ENCODE measurements around the gene B4GALT2. TPM values are rescaled to one million over a fixed set of nuclear protein-coding genes. Genes with fewer than 3 reads are reported as not detected.

B4GALT2 gene
- total and polyA plus RNA-seq, 9 of the 15 experiments (the other 6 are each of a cell fraction or from before 2014, with no cell fraction given) = 1.3 to 86.8 (median 43.8) TPM

DNA sequence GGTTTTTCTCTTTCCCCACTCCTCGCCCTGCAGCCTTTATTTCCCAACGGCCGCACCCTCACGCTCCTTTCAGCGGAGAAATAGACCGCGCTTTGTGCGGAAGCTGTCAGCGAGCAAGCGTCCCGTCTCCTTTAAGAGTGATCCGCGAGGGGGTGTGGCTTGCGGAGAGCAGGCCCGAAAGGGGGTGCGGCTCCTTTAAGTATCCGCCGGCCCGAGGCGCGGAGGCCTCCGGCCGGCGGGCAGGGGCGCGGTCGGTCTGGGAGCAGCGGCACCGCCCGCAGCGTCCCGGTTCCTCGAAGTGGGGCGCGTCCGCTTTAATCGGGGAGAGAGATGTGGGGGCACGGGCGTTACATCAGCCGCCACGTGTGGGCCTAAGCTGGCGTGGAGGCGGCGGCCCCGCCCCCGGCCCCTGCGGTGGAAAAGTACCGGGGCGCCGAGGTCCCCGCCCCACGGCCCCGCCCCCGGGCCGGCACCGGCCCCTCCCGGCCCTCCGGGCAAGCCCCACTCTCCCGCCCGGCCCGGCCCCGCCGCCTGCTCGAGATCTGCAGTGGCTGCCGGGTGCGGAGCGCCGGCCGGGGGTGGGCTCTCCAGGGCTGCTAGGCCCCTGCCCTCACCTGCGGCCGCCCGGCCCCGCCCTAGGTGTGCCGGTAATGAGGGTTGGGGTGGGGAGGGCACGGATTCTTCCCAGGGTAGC lies 51.0 kb downstream of the B4GALT2 start (continued):
- TF ChIP-seq ZNF79 (CRISPR knock-in tag; IDR thresholded peaks at IDR 0.05; ENCODE audit: low read depth) = no peak
- no peak for TF ChIP-seq ZNF12 (CRISPR knock-in tag; IDR thresholded peaks at IDR 0.05)
- TF ChIP-seq RBFOX2 (IDR thresholded peaks at IDR 0.05; ENCODE audit: low read depth, low read length) = peak; percentile 67
- TF ChIP-seq KLF6 (CRISPR knock-in tag; IDR thresholded peaks at IDR 0.05; ENCODE audit: borderline replicate concordance) = no peak
- TF ChIP-seq TBP (optimal IDR thresholded peaks at IDR 0.05; ENCODE audit: low read depth, low read length) = peak; percentile 43
- TF ChIP-seq, protein P1, sequence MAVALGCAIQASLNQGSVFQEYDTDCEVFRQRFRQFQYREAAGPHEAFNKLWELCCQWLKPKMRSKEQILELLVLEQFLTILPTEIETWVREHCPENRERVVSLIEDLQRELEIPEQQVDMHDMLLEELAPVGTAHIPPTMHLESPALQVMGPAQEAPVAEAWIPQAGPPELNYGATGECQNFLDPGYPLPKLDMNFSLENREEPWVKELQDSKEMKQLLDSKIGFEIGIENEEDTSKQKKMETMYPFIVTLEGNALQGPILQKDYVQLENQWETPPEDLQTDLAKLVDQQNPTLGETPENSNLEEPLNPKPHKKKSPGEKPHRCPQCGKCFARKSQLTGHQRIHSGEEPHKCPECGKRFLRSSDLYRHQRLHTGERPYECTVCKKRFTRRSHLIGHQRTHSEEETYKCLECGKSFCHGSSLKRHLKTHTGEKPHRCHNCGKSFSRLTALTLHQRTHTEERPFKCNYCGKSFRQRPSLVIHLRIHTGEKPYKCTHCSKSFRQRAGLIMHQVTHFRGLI (CRISPR knock-in tag; IDR thresholded peaks at IDR 0.05) = no peak
- TF ChIP-seq, protein P2, sequence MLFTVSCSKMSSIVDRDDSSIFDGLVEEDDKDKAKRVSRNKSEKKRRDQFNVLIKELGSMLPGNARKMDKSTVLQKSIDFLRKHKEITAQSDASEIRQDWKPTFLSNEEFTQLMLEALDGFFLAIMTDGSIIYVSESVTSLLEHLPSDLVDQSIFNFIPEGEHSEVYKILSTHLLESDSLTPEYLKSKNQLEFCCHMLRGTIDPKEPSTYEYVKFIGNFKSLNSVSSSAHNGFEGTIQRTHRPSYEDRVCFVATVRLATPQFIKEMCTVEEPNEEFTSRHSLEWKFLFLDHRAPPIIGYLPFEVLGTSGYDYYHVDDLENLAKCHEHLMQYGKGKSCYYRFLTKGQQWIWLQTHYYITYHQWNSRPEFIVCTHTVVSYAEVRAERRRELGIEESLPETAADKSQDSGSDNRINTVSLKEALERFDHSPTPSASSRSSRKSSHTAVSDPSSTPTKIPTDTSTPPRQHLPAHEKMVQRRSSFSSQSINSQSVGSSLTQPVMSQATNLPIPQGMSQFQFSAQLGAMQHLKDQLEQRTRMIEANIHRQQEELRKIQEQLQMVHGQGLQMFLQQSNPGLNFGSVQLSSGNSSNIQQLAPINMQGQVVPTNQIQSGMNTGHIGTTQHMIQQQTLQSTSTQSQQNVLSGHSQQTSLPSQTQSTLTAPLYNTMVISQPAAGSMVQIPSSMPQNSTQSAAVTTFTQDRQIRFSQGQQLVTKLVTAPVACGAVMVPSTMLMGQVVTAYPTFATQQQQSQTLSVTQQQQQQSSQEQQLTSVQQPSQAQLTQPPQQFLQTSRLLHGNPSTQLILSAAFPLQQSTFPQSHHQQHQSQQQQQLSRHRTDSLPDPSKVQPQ (CRISPR knock-in tag; IDR thresholded peaks at IDR 0.05; ENCODE audit: borderline replicate concordance) = no peak
- no peak for TF ChIP-seq ZNF347 (CRISPR knock-in tag; IDR thresholded peaks at IDR 0.05; ENCODE audit: low read depth)
- no peak for TF ChIP-seq KLF10 (CRISPR knock-in tag; IDR thresholded peaks at IDR 0.05)
- TF ChIP-seq ZNF174 (CRISPR knock-in tag; IDR thresholded peaks at IDR 0.05) = no peak
- TF ChIP-seq, protein P3, sequence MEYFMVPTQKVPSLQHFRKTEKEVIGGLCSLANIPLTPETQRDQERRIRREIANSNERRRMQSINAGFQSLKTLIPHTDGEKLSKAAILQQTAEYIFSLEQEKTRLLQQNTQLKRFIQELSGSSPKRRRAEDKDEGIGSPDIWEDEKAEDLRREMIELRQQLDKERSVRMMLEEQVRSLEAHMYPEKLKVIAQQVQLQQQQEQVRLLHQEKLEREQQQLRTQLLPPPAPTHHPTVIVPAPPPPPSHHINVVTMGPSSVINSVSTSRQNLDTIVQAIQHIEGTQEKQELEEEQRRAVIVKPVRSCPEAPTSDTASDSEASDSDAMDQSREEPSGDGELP (CRISPR knock-in tag; IDR thresholded peaks at IDR 0.05; ENCODE audit: borderline replicate concordance) = 0 out of 2 replicates have a peak, but pooled peaks have one; percentile 15
- TF ChIP-seq ZNF239 (CRISPR knock-in tag; IDR thresholded peaks at IDR 0.05) = no peak
- peak; percentile 94 for TF ChIP-seq CEBPG (CRISPR knock-in tag; IDR thresholded peaks at IDR 0.05)
- peak; percentile 88 to 92 for TF ChIP-seq CEBPG (tag; conservative IDR thresholded peaks at IDR 0.05 in 1 of 2, IDR thresholded peaks at IDR 0.05 in 1 of 2)
- no peak for TF ChIP-seq NR1H2 (CRISPR knock-in tag; IDR thresholded peaks at IDR 0.05)
- no peak for TF ChIP-seq HSF4 (CRISPR knock-in tag; IDR thresholded peaks at IDR 0.05; ENCODE audit: borderline replicate concordance)
- TF ChIP-seq ZNF175 (CRISPR knock-in tag; IDR thresholded peaks at IDR 0.05; ENCODE audit: low read depth) = no peak
- TF ChIP-seq BRF1 (IDR thresholded peaks at IDR 0.05; ENCODE audit: borderline replicate concordance, extremely low read depth, insufficient read length) = no peak
- TF ChIP-seq, protein P4, sequence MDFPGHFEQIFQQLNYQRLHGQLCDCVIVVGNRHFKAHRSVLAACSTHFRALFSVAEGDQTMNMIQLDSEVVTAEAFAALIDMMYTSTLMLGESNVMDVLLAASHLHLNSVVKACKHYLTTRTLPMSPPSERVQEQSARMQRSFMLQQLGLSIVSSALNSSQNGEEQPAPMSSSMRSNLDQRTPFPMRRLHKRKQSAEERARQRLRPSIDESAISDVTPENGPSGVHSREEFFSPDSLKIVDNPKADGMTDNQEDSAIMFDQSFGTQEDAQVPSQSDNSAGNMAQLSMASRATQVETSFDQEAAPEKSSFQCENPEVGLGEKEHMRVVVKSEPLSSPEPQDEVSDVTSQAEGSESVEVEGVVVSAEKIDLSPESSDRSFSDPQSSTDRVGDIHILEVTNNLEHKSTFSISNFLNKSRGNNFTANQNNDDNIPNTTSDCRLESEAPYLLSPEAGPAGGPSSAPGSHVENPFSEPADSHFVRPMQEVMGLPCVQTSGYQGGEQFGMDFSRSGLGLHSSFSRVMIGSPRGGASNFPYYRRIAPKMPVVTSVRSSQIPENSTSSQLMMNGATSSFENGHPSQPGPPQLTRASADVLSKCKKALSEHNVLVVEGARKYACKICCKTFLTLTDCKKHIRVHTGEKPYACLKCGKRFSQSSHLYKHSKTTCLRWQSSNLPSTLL (IDR thresholded peaks at IDR 0.05) = no peak
- no peak for TF ChIP-seq MEF2D (tag; conservative IDR thresholded peaks at IDR 0.05; ENCODE audit: low read depth)

Data from K562 (cell line).